Fibroblast of lung (primary cell): ENCODE data around the gene TBL2. TPM values are rescaled to one million over a fixed set of nuclear protein-coding genes. Genes with fewer than 3 reads are reported as not detected.
"Not testable (repeated sequence)": the region's sequence is repeated elsewhere in the genome, so short reads cannot be mapped to it uniquely, and the experiment has no call there.

ENCODE experiments used
- DNase-seq, 2 donors: peaks; one replicate each; pipeline versions ENCODE4 v3.0.0 to v3.0.0-alpha.2; 2010; ENCODE audit warnings: low read depth in 2 of 2
- H2AFZ ChIP-seq: 2 replicates; pipeline ENCODE4 v1.5.1; 2012; ENCODE audit warnings: low read length, control low read depth, inconsistent platforms
- H3K27ac ChIP-seq: 2 replicates; pipeline ENCODE4 v1.5.1; 2011; ENCODE audit warnings: low read length, control low read depth; ENCODE audit not compliant: insufficient read depth
- H3K27me3 ChIP-seq: 2 replicates; pipeline ENCODE4 v1.5.1; 2011; ENCODE audit warnings: mild to moderate bottlenecking, low read length; ENCODE audit not compliant: control insufficient read depth, insufficient read depth
- H3K36me3 ChIP-seq: 2 replicates; pipeline ENCODE4 v1.5.1; 2011; ENCODE audit warnings: low read length; ENCODE audit not compliant: control insufficient read depth, insufficient read depth
- H3K4me1 ChIP-seq: 2 replicates; pipeline ENCODE4 v1.5.1; 2011; ENCODE audit warnings: low read length; ENCODE audit not compliant: control insufficient read depth, insufficient read depth; ENCODE audit errors: extremely low read depth
- H3K4me2 ChIP-seq: 2 replicates; pipeline ENCODE4 v1.5.1; 2011; ENCODE audit warnings: low read length, control low read depth; ENCODE audit not compliant: insufficient read depth; ENCODE audit errors: extremely low read depth
- H3K4me3 ChIP-seq, 4 experiments: fragments of 200-600 bp in 1 of 4; sonication (generic) in 1 of 4; replicated peaks in 1 of 4; 2 replicates each; pipeline ENCODE4 v1.5.1; 2011 to 2016; ENCODE audit warnings: low read length in 4 of 4, low read depth in 3 of 4, mild to moderate bottlenecking in 3 of 4, control low read depth in 2 of 4, inconsistent platforms in 1 of 4, mixed read lengths in 1 of 4; ENCODE audit not compliant: insufficient read depth in 1 of 4; ENCODE audit errors: control extremely low read depth in 1 of 4
- H3K79me2 ChIP-seq: 2 replicates; pipeline ENCODE4 v1.5.1; 2012; ENCODE audit warnings: mild to moderate bottlenecking, low read length, inconsistent platforms; ENCODE audit not compliant: control insufficient read depth, insufficient read depth
- H3K9ac ChIP-seq: 2 replicates; pipeline ENCODE4 v1.5.1; 2011; ENCODE audit warnings: mild to moderate bottlenecking, low read length, control low read depth; ENCODE audit not compliant: insufficient read depth
- H3K9me3 ChIP-seq: 2 replicates; pipeline ENCODE4 v1.5.1; 2012; ENCODE audit warnings: low read depth, low read length; ENCODE audit not compliant: control insufficient read depth, insufficient read depth
- H4K20me1 ChIP-seq: 2 replicates; pipeline ENCODE4 v1.5.1; 2011; ENCODE audit warnings: low read length; ENCODE audit not compliant: control insufficient read depth, insufficient read depth; ENCODE audit errors: extremely low read depth
- EZH2 ChIP-seq: IDR thresholded peaks from 2 replicates; pipeline ENCODE4 v1.5.1; 2012; ENCODE audit warnings: low read length, control low read depth, mild to moderate bottlenecking; ENCODE audit errors: missing control alignments
- polyA plus RNA-seq, 2 donors: library from polyadenylated mRNA; depleted of rRNA in 1 of 2; stranded (reverse) in 1 of 2; unstranded in 1 of 2; fragments of >200 nt; gene quantifications; 2 replicates each; pipeline ENCODE4 v1.2.1, GENCODE V29; 2011 to 2012; ENCODE audit warnings: missing spikeins in 1 of 2
- total RNA-seq: library from RNA; depleted of rRNA; stranded (reverse); fragments of >200 nt; gene quantifications from 2 replicates; pipeline ENCODE4 v1.2.1, GENCODE V29; 2014
- TF ChIP-seq, protein P1 (sequence below), 2 donors: IDR thresholded peaks in 1 of 2; conservative IDR thresholded peaks in 1 of 2; 1 replicate in 1 of 2; 2 replicates in 1 of 2; pipeline ENCODE4 v1.5.1; 2011 to 2012; ENCODE audit warnings: low read length in 2 of 2, control low read depth in 1 of 2, inconsistent platforms in 1 of 2, low read depth in 1 of 2, mild to moderate bottlenecking in 1 of 2

The TBL2 gene
- total and polyA plus RNA-seq, 2 donors (not counting 1 experiment from before 2014, with no cell fraction given): 40.1 to 58.6 TPM

GRCh38 chr7:73618538-73618937 is 40.2 kb upstream of the TBL2 start:
- TF ChIP-seq, protein P1, sequence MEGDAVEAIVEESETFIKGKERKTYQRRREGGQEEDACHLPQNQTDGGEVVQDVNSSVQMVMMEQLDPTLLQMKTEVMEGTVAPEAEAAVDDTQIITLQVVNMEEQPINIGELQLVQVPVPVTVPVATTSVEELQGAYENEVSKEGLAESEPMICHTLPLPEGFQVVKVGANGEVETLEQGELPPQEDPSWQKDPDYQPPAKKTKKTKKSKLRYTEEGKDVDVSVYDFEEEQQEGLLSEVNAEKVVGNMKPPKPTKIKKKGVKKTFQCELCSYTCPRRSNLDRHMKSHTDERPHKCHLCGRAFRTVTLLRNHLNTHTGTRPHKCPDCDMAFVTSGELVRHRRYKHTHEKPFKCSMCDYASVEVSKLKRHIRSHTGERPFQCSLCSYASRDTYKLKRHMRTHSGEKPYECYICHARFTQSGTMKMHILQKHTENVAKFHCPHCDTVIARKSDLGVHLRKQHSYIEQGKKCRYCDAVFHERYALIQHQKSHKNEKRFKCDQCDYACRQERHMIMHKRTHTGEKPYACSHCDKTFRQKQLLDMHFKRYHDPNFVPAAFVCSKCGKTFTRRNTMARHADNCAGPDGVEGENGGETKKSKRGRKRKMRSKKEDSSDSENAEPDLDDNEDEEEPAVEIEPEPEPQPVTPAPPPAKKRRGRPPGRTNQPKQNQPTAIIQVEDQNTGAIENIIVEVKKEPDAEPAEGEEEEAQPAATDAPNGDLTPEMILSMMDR (conservative IDR thresholded peaks at IDR 0.05 in 1 of 2, IDR thresholded peaks at IDR 0.05 in 1 of 2; ENCODE audit: low read depth in 1 of 2, low read length in 2 of 2): no peak
- TF ChIP-seq EZH2: no peak
- Histone ChIP-seq H3K27me3 (peaks cover 13% of the 10 kb centered on the region), H3K79me2 (no peaks in the 10 kb centered on the region), H3K36me3 (no peaks in the 10 kb centered on the region), H3K4me3 (no peak overlapping the region), H3K27ac (no peak overlapping the region), H3K9me3 (no peaks in the 10 kb centered on the region), H3K4me1 (no peaks in the 10 kb centered on the region), H2AFZ (no peak overlapping the region), H3K9ac (no peak overlapping the region), H4K20me1 (no peaks in the 10 kb centered on the region), H3K4me2 (no peak overlapping the region)
- DNase-seq: no peak

DNA sequence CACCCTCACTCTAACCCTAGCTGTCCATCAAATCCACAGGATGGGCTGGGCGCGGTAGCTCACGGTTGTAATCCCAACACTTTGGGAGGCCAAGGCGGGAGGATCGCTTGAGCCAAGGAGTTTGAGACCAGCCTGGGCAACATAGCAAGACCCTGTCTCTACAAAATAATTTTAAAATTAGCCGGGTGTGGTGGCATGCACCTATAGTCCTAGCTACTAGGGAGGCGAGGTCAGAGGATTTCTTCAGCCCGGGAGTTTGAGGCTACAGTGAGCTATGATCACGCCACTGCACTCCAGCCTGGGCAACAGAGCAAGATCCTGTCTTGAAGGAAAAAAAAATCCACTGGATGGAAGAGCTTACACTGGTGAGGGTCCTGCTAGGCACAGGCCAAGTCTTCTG is 39.1 kb upstream of the TBL2 start:
- not testable (repeated sequence) for H3K27me3 ChIP-seq, H3K9me3 ChIP-seq, H3K4me2 ChIP-seq, H3K36me3 ChIP-seq, H2AFZ ChIP-seq, H3K4me1 ChIP-seq, H3K4me3 ChIP-seq, H3K79me2 ChIP-seq, H3K27ac ChIP-seq, H4K20me1 ChIP-seq, DNase-seq, H3K9ac ChIP-seq

DNA sequence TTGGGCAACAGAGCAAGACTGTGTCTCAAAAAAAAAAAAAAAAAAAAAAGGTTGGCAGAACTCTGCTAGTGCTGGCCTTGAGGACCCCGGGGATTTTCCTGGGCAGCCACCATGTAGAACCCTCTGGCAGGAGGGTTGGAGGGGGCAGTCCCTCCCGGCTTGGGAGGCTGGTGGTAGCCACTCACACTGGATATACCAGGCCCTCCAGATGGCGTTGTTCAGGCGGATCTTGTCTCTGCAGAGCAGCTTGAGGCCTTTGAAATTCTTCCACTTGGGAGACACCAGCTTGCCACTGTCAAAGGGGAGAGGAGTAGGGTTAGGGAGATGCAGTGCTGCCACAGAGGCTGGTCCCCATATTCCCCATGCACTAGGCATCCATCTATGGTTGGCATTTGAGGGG is 37.5 kb upstream of the TBL2 start:
- no peaks in the 10 kb centered on the region for H3K4me1 ChIP-seq
- H3K4me2 ChIP-seq: no peak overlapping the region
- no peak overlapping the region for H3K27ac ChIP-seq
- H3K27me3 ChIP-seq: peaks cover 3% of the 10 kb centered on the region
- H3K9me3 ChIP-seq: no peaks in the 10 kb centered on the region
- H3K79me2 ChIP-seq: no peaks in the 10 kb centered on the region
- no peak overlapping the region for H3K9ac ChIP-seq
- H3K36me3 ChIP-seq: no peaks in the 10 kb centered on the region
- DNase-seq: peak in 1 of 2 donors; percentile 21
- H2AFZ ChIP-seq: no peak overlapping the region
- no peak overlapping the region for H3K4me3 ChIP-seq
- no peak for TF ChIP-seq EZH2
- TF ChIP-seq, protein P1 (conservative IDR thresholded peaks at IDR 0.05 in 1 of 2, IDR thresholded peaks at IDR 0.05 in 1 of 2; ENCODE audit: low read depth in 1 of 2, low read length in 2 of 2): peak in 1 of 2 donors; percentile 18
- H4K20me1 ChIP-seq: no peaks in the 10 kb centered on the region

GRCh38 chr7:73614937-73615336 is 36.6 kb upstream of the TBL2 start:
- H3K27ac ChIP-seq, H3K9ac ChIP-seq, DNase-seq, H3K4me3 ChIP-seq, H3K9me3 ChIP-seq, H3K79me2 ChIP-seq, H3K36me3 ChIP-seq, H3K27me3 ChIP-seq, H4K20me1 ChIP-seq, H3K4me2 ChIP-seq, H2AFZ ChIP-seq, H3K4me1 ChIP-seq: not testable (repeated sequence)
